Measurements from ENCODE around the gene UQCC5.

- TF ChIP-seq POLR2A (IDR thresholded peaks at IDR 0.05), result no peak
- no peak for TF ChIP-seq CTCF (IDR thresholded peaks at IDR 0.05)
These were observed 15.5 kb upstream of the UQCC5 start for GRCh38 chr3:52520716-52521487.
